Measurements from ENCODE around the gene CHADL. TPM values are rescaled to one million over a fixed set of nuclear protein-coding genes. Genes with fewer than 3 reads are reported as not detected.

The CHADL gene
- total RNA-seq = under 1 TPM; 0.11 TPM

GRCh38 chr22:41240377-41241132 is at the start of gene CHADL:
Gene CHADL, minus strand, starts transcription at chr22:41240931. Its CDS starts 50 bp downstream, at chr22:41240881.
- intact Hi-C loops (cut with DNase I, micrococcal nuclease) = no loop called here
- DNase-seq (no peak), ATAC-seq (no peak)
- Mint-ChIP-seq H3K4me1 (peaks cover 7% of the 10 kb centered on the region), H3K4me3 (no peak within 1 kb of the TSS), H3K36me3 (ENCODE audit: low read depth) (peaks cover 4% of the 10 kb centered on the region), H3K27me3 (no peaks in the 10 kb centered on the region), H3K27ac (no peak within 1 kb of the TSS), H3K9me3 (ENCODE audit: low read depth) (no peaks in the 10 kb centered on the region)
- POLR2A ChIA-PET = no interaction called here
- CTCF ChIA-PET = no interaction called here

- no peak overlapping the region for H3K4me3 Mint-ChIP-seq
- ATAC-seq = no peak
- no peaks in the 10 kb centered on the region for H3K9me3 Mint-ChIP-seq (ENCODE audit: low read depth)
- ChIA-PET CTCF (no interaction called here), POLR2A (no interaction called here)
- H3K36me3 Mint-ChIP-seq (ENCODE audit: low read depth) = peaks cover 6% of the 10 kb centered on the region
- intact Hi-C loops (cut with DNase I, micrococcal nuclease) = loop anchor here (5.0 to 10.0 kb wide), 3 partner anchors 253 to 1325 kb away; partner anchors contain the start of genes POLDIP3 (in 1 of the 2) and POLR3H (in 1 of the 2)
- no peak for DNase-seq
- H3K27me3 Mint-ChIP-seq = no peaks in the 10 kb centered on the region
- peaks cover 10% of the 10 kb centered on the region for H3K4me1 Mint-ChIP-seq
- peak overlapping the region; percentile 38 for H3K27ac Mint-ChIP-seq
Observed at GRCh38 chr22:41289671-41290070, 48.9 kb upstream of the CHADL start.

GRCh38 chr22:41288245-41288946 is 47.7 kb upstream of the CHADL start:
- intact Hi-C loops (cut with DNase I, micrococcal nuclease) = loop anchor here (5.0 to 10.0 kb wide), 3 partner anchors 254 to 1326 kb away; partner anchors contain the start of genes POLDIP3 (in 1 of the 2) and POLR3H (in 1 of the 2)
- Mint-ChIP-seq H3K4me3 (peak overlapping the region; percentile 46), H3K36me3 (ENCODE audit: low read depth) (peaks cover 13% of the 10 kb centered on the region), H3K4me1 (peaks cover 19% of the 10 kb centered on the region), H3K9me3 (ENCODE audit: low read depth) (no peaks in the 10 kb centered on the region), H3K27ac (peak overlapping the region; percentile 82), H3K27me3 (no peaks in the 10 kb centered on the region)
- CTCF ChIA-PET = interaction anchor here (3.3 kb wide), 1 partner anchor 13 kb away, joined by 15 read pairs; the partner anchor contains the start of gene ZC3H7B
- DNase-seq (no peak), ATAC-seq (no peak)
- POLR2A ChIA-PET = no interaction called here

- intact Hi-C loops (cut with DNase I, micrococcal nuclease) = loop anchor here (1.0 to 10.0 kb wide), 20 partner anchors 14 to 1328 kb away; partner anchors contain the start of genes ACO2 (in 2 of the 2), L3MBTL2 (in 2 of the 2), POLR3H (in 2 of the 2) and RBX1 (in 2 of the 2)
Observed at GRCh38 chr22:41286639-41287091, 45.9 kb upstream of the CHADL start.

GRCh38 chr22:41285820-41286638 is 45.3 kb upstream of the CHADL start, which contains the start of gene RANGAP1:
Gene RANGAP1, minus strand, starts transcription at chr22:41286187. Its CDS starts 5,143 bp downstream, at chr22:41281044.
- H3K27me3 Mint-ChIP-seq = no peaks in the 10 kb centered on the region
- CTCF ChIA-PET = interaction anchor here (0.6 to 3.3 kb wide), 7 partner anchors 15 to 805 kb away, joined by 3 to 15 read pairs (median 4); partner anchors contain the start of genes EP300, NDUFA6 and ZC3H7B
- peaks cover 33% of the 10 kb centered on the region for H3K4me1 Mint-ChIP-seq
- H3K9me3 Mint-ChIP-seq (ENCODE audit: low read depth) = no peaks in the 10 kb centered on the region
- H3K27ac Mint-ChIP-seq = peak within 1 kb of the TSS; percentile 97
- ATAC-seq (peak; percentile 94), DNase-seq (peak; percentile 99)
- POLR2A ChIA-PET = interaction anchor here (0.6 to 2.1 kb wide), 15 partner anchors 10 to 363 kb away, joined by 3 to 20 read pairs (median 5); partner anchors contain the start of genes ACO2, DESI1, PHF5A and PMM1
- peaks cover 31% of the 10 kb centered on the region for H3K36me3 Mint-ChIP-seq (ENCODE audit: low read depth)
- intact Hi-C loops (cut with DNase I, micrococcal nuclease) = loop anchor here (1.0 to 10.0 kb wide), 20 partner anchors 15 to 1329 kb away; partner anchors contain the start of genes ACO2 (in 2 of the 2), L3MBTL2 (in 2 of the 2), POLR3H (in 2 of the 2) and RBX1 (in 2 of the 2)
- peak within 1 kb of the TSS; percentile 88 for H3K4me3 Mint-ChIP-seq

More at GRCh38 chr22:41286639-41287091, 45.9 kb upstream of the CHADL start:
- ATAC-seq = peak; percentile 31
- peak; percentile 73 for DNase-seq
- ChIA-PET POLR2A (interaction anchor here (0.6 to 2.1 kb wide), 14 partner anchors 15 to 364 kb away, joined by 3 to 20 read pairs (median 5); partner anchors contain the start of genes ACO2, DESI1, PHF5A and PMM1), CTCF (interaction anchor here (0.6 to 3.3 kb wide), 7 partner anchors 14 to 804 kb away, joined by 3 to 15 read pairs (median 3); partner anchors contain the start of genes EP300, NDUFA6 and ZC3H7B)
- Mint-ChIP-seq H3K9me3 (ENCODE audit: low read depth) (no peaks in the 10 kb centered on the region), H3K27ac (peak overlapping the region; percentile 97), H3K4me1 (peaks cover 29% of the 10 kb centered on the region), H3K36me3 (ENCODE audit: low read depth) (peaks cover 24% of the 10 kb centered on the region), H3K4me3 (peak overlapping the region; percentile 88), H3K27me3 (no peaks in the 10 kb centered on the region)

GRCh38 chr22:41285441-41285819 is 44.7 kb upstream of the CHADL start:
- intact Hi-C loops (cut with DNase I, micrococcal nuclease) = loop anchor here (5.0 to 10.0 kb wide), 3 partner anchors 257 to 1329 kb away; partner anchors contain the start of genes POLDIP3 (in 1 of the 2) and POLR3H (in 1 of the 2)
- POLR2A ChIA-PET = interaction anchor here (0.7 to 2.1 kb wide), 10 partner anchors 9 to 349 kb away, joined by 3 to 20 read pairs (median 6); partner anchors contain the start of genes ACO2, DESI1, PHF5A and TEF
- ATAC-seq = peak; percentile 58

GRCh38 chr22:41284465-41284864 is 43.7 kb upstream of the CHADL start:
- intact Hi-C loops (cut with DNase I, micrococcal nuclease) = loop anchor here in 1 of 2 experiments (10.0 kb wide), 1 partner anchor 1330 kb away; the partner anchor contains the start of gene POLDIP3
- peak overlapping the region; percentile 88 for H3K4me3 Mint-ChIP-seq
- peak overlapping the region; percentile 94 for H3K27ac Mint-ChIP-seq
- H3K4me1 Mint-ChIP-seq = peaks cover 33% of the 10 kb centered on the region
- ChIA-PET CTCF (no interaction called here), POLR2A (interaction anchor here (0.8 kb wide), 1 partner anchor 17 kb away, joined by 3 read pairs; the partner anchor contains the start of gene ZC3H7B)
- DNase-seq (no peak), ATAC-seq (no peak)
- no peaks in the 10 kb centered on the region for H3K9me3 Mint-ChIP-seq (ENCODE audit: low read depth)
- no peaks in the 10 kb centered on the region for H3K27me3 Mint-ChIP-seq
- peaks cover 39% of the 10 kb centered on the region for H3K36me3 Mint-ChIP-seq (ENCODE audit: low read depth)

More at GRCh38 chr22:41285441-41285819, 44.7 kb upstream of the CHADL start:
- Mint-ChIP-seq H3K36me3 (ENCODE audit: low read depth) (peaks cover 37% of the 10 kb centered on the region), H3K27ac (peak overlapping the region; percentile 97), H3K27me3 (no peaks in the 10 kb centered on the region), H3K4me3 (peak overlapping the region; percentile 88), H3K4me1 (peaks cover 33% of the 10 kb centered on the region), H3K9me3 (ENCODE audit: low read depth) (no peaks in the 10 kb centered on the region)
- DNase-seq = peak; percentile 96
- CTCF ChIA-PET = interaction anchor here (0.6 to 1.9 kb wide), 2 partner anchors 16 to 48 kb away, joined by 4 to 5 read pairs; partner anchors contain the start of gene ZC3H7B

GRCh38 chr22:41280854-41281253 is 40.1 kb upstream of the CHADL start:
- POLR2A ChIA-PET = interaction anchor here (1.1 kb wide), 1 partner anchor 25 kb away, joined by 3 read pairs; no protein-coding TSS in a partner anchor
- Mint-ChIP-seq H3K27me3 (no peaks in the 10 kb centered on the region), H3K36me3 (ENCODE audit: low read depth) (peaks cover 67% of the 10 kb centered on the region), H3K4me3 (no peak overlapping the region), H3K4me1 (peaks cover 30% of the 10 kb centered on the region), H3K9me3 (ENCODE audit: low read depth) (no peaks in the 10 kb centered on the region), H3K27ac (no peak overlapping the region)
- CTCF ChIA-PET = interaction anchor here (1.0 to 1.2 kb wide), 2 partner anchors 15 to 19 kb away, joined by 3 to 4 read pairs; no protein-coding TSS in a partner anchor
- intact Hi-C loops (cut with DNase I, micrococcal nuclease) = loop anchor here in 1 of 2 experiments (10.0 kb wide), 1 partner anchor 1334 kb away; the partner anchor contains the start of gene POLDIP3
- DNase-seq = no peak
- no peak for ATAC-seq

- POLR2A ChIA-PET = interaction anchor here (0.6 to 1.1 kb wide), 3 partner anchors 24 to 192 kb away, joined by 3 to 5 read pairs (median 3); no protein-coding TSS in a partner anchor
- Mint-ChIP-seq H3K4me3 (no peak overlapping the region), H3K9me3 (ENCODE audit: low read depth) (no peaks in the 10 kb centered on the region), H3K36me3 (ENCODE audit: low read depth) (peaks cover 67% of the 10 kb centered on the region), H3K4me1 (peaks cover 28% of the 10 kb centered on the region), H3K27me3 (no peaks in the 10 kb centered on the region), H3K27ac (no peak overlapping the region)
- intact Hi-C loops (cut with DNase I, micrococcal nuclease) = loop anchor here in 1 of 2 experiments (10.0 kb wide), 1 partner anchor 1335 kb away; the partner anchor contains the start of gene POLDIP3
- CTCF ChIA-PET = no interaction called here
- DNase-seq (no peak), ATAC-seq (no peak)
Observed at GRCh38 chr22:41280065-41280464, 39.3 kb upstream of the CHADL start.

GRCh38 chr22:41274856-41275255 is 34.1 kb upstream of the CHADL start:
- CTCF ChIA-PET = no interaction called here
- H3K27me3 Mint-ChIP-seq = no peaks in the 10 kb centered on the region

More at GRCh38 chr22:41274856-41275255, 34.1 kb upstream of the CHADL start:
- DNase-seq = no peak
- Mint-ChIP-seq H3K4me1 (peaks cover 1% of the 10 kb centered on the region), H3K36me3 (ENCODE audit: low read depth) (peaks cover 70% of the 10 kb centered on the region), H3K4me3 (no peak overlapping the region), H3K9me3 (ENCODE audit: low read depth) (no peaks in the 10 kb centered on the region), H3K27ac (no peak overlapping the region)
- POLR2A ChIA-PET = no interaction called here
- ATAC-seq = no peak
- intact Hi-C loops (cut with DNase I, micrococcal nuclease) = no loop called here
